ENCODE results near the gene COL6A2.

The COL6A2 gene

DNA sequence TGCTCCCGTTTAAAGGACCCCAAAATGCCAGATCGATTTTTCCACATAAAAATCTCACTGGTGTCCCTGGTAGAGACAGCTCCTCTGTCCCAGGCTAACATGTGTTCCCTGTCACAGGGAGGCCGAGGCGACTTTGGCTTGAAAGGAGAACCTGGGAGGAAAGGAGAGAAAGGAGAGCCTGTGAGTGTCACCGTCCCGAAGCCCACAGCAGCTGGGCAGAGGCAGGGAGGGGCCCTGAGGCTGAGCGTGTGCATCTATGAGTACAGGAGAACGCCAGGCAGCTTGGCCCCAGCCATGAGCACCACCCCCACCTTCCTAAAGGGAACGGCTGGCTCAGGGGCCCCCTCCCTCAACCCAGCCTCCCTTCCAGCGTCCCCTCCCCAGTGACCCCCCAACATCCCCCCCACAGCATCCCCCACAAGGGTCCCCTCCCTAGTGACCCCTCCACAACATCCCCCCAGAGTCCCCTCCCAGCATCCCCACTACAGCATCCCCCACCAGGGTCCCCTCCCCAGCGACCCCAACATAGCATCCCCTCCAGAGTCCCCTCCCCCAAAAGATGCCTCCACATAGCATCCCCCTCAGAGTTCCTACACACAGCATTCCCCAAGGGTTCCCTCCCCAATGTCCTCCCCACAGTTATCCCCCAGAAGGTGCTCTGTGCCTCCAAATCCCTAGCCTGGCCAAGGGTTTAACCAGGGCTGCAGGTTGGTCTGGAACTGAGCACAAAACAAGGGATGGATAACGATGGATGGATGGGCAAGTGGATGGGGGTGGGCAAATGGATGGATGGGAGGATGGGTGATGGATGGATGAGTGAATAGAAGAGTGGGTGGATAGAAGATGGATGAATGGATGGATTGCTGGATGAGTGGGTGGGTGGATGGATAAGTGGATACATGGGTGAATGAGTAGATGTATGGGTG is 25.1 kb downstream of the COL6A2 start:
- H3K36me3 ChIP-seq = peaks cover 6% of the 10 kb centered on the region; the same call in 1 of the 2 replicates
- no peak overlapping the region for H3K27ac ChIP-seq
- no peaks in the 10 kb centered on the region for H3K27me3 ChIP-seq
- no peak for TF ChIP-seq Cebpa-rat (IDR thresholded peaks at IDR 0.05)
- H3K4me1 ChIP-seq = peaks cover 67% of the 10 kb centered on the region
- H3K9ac ChIP-seq = no peak overlapping the region
- no peak overlapping the region for H3K4me2 ChIP-seq
- peaks cover 36% of the 10 kb centered on the region for H4K20me1 ChIP-seq
- no peak overlapping the region for H3K4me3 ChIP-seq
- no peaks in the 10 kb centered on the region for H3K9me3 ChIP-seq

DNA sequence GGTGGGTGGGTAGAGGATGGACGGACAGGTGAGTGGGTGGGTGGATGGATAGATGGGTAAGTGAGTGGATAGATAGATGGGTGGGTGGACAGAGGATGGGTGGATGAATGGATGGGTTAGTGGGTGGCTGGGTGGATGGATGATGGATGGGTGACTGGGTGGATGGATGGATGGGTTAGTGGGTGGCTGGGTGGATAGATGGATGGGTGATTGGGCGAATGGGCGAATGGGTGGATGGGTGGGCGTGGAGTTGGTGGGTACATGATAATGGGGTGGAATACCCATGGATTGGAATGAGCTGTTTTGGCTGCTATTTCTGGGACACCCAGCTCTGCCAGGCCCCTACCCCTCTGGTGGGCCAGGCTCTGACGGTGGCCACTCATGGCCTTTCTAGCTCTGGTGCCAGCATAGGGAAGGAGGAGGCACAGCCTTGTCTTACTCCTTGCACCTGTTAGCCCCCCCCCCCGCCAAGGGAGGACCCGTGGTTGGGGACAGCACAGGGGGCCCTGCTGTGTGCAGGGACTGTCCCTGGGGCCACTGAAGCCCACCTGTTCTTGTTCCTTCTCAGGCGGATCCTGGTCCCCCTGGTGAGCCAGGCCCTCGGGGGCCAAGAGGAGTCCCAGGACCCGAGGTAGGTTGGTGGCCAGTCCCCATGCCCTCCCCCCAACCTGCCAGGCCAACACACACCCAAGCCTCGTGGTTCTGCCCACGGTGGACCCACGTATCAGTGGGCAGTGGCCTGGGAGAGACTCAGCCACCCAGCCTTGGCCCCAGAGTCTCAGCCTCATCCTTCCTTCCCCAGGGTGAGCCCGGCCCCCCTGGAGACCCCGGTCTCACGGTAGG is 26.4 kb downstream of the COL6A2 start:
- Histone ChIP-seq H3K27me3 (0 out of 2 replicates have a peak, but pooled peaks cover 2% of the 10 kb centered on the region), H3K27ac (no peak overlapping the region)

DNA sequence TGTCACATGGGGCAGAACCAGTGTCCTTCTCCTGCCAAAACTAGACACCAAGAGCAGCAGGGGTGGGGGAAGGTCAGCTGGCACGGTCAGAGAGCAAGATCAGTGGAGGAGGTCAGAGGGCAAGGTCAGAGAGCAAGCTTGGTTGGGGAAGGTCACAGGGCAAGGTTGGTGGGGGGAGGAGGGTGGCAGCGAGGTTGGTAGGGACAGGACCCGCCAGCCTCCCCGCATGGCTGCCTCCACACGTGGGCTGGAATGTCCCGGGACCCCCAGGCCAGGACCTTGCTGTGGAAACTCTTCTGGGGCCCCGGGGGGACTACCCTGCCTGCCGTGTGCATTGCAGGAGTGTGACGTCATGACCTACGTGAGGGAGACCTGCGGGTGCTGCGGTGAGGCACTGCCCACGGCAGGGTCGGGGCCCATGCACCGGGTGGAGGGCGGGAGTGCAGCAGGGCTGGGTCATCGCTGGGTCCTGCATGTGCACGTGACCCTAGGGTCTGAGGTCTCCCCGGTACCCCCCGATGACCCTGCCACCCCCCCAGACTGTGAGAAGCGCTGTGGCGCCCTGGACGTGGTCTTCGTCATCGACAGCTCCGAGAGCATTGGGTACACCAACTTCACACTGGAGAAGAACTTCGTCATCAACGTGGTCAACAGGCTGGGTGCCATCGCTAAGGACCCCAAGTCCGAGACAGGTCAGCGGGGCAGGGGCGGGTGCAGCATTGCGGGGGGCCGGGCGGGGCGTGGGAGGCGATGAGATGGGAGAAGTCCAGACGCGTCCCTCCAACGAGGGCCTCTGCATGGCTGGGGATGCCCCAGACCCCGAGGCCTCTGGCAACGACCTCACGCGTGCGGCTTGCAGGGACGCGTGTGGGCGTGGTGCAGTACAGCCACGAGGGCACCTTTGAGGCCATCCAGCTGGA is 27.3 kb downstream of the COL6A2 start:
- Histone ChIP-seq H3K27me3 (0 out of 2 replicates have a peak, but pooled peaks cover 2% of the 10 kb centered on the region), H3K36me3 (peaks cover 6% of the 10 kb centered on the region; the same call in 1 of the 2 replicates), H3K9ac (no peak overlapping the region), H3K27ac (no peak overlapping the region), H3K4me3 (no peak overlapping the region), H3K4me1 (peaks cover 54% of the 10 kb centered on the region), H4K20me1 (peaks cover 47% of the 10 kb centered on the region), H3K4me2 (peak overlapping the region; percentile 77), H3K9me3 (no peaks in the 10 kb centered on the region)
- no peak for TF ChIP-seq Cebpa-rat (IDR thresholded peaks at IDR 0.05)

More for the DNA sequence above, 26.4 kb downstream of the COL6A2 start:
- Histone ChIP-seq H3K4me3 (no peak overlapping the region), H3K4me1 (peaks cover 62% of the 10 kb centered on the region), H4K20me1 (peaks cover 40% of the 10 kb centered on the region), H3K9ac (no peak overlapping the region), H3K36me3 (peaks cover 6% of the 10 kb centered on the region; the same call in 1 of the 2 replicates), H3K9me3 (no peaks in the 10 kb centered on the region), H3K4me2 (peak overlapping the region; percentile 19; the same call in 1 of the 2 replicates)
- TF ChIP-seq Cebpa-rat (IDR thresholded peaks at IDR 0.05) = no peak

DNA sequence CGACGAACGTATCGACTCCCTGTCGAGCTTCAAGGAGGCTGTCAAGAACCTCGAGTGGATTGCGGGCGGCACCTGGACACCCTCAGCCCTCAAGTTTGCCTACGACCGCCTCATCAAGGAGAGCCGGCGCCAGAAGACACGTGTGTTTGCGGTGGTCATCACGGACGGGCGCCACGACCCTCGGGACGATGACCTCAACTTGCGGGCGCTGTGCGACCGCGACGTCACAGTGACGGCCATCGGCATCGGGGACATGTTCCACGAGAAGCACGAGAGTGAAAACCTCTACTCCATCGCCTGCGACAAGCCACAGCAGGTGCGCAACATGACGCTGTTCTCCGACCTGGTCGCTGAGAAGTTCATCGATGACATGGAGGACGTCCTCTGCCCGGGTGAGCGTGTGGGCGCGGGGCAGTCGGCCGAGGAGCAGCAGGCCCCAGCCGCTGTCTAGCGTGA is 28.0 kb downstream of the COL6A2 start:
- no peak overlapping the region for H3K27ac ChIP-seq
- peaks cover 47% of the 10 kb centered on the region for H3K4me1 ChIP-seq
- TF ChIP-seq Cebpa-rat (IDR thresholded peaks at IDR 0.05) = no peak
- peaks cover 52% of the 10 kb centered on the region for H4K20me1 ChIP-seq
- no peaks in the 10 kb centered on the region for H3K9me3 ChIP-seq
- 0 out of 2 replicates have a peak, but pooled peaks cover 2% of the 10 kb centered on the region for H3K27me3 ChIP-seq
- H3K4me2 ChIP-seq = peak overlapping the region; percentile 77
- no peak overlapping the region for H3K9ac ChIP-seq
- no peak overlapping the region for H3K4me3 ChIP-seq
- H3K36me3 ChIP-seq = peaks cover 6% of the 10 kb centered on the region; the same call in 1 of the 2 replicates

DNA sequence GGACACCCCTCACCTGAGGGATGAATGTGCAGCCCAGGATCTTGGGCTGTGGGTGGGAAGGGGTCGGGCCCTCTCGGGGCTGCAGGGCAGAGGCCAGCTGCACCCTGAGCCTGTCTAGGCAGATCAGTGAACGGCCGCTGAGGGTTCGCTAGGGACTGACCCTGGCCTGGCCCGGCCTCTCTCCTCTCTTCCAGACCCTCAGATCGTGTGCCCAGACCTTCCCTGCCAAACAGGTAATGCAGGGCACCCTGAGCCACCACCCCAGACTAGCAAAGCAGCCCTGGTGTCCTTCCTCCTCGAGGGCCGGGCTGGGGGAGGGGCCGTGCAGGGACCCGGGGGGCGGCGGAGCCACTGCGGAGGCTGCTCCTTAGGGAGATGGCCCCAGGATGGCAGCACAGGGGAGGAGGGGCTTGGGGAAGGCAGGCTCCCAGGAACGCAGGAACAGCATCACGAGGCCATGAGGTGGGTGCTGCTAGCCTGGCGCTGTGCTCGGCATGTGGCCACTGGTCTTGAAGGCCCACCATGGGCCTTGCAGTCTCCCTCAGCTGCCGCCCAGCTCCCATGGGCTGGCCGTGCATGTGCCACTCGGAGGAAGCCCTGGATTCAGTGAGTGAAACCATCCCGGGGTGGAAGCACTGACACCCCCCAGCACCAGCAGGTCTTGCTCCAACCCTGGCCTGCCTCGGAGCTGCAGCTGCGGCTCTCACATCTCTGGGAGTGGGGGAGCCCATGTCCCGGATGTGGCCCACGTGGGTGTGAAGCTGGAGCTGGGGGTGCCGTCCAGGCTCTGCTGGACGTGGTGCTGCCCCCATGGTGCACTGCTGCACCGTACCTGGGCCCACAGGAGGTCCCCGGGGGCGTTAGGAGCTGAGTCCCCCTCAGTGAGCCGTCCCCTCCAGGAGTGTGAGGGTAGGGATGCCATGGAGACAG is 28.7 kb downstream of the COL6A2 start:
- Histone ChIP-seq H3K4me3 (no peak overlapping the region), H3K27ac (peak overlapping the region; percentile 30; the same call in 1 of the 2 replicates), H4K20me1 (peaks cover 55% of the 10 kb centered on the region), H3K36me3 (peaks cover under 1% of the 10 kb centered on the region; the same call in 1 of the 2 replicates), H3K9ac (no peak overlapping the region), H3K4me1 (peaks cover 46% of the 10 kb centered on the region), H3K4me2 (peak overlapping the region; percentile 77), H3K27me3 (0 out of 2 replicates have a peak, but pooled peaks cover 2% of the 10 kb centered on the region), H3K9me3 (no peaks in the 10 kb centered on the region)
- TF ChIP-seq Cebpa-rat (IDR thresholded peaks at IDR 0.05) = no peak

DNA sequence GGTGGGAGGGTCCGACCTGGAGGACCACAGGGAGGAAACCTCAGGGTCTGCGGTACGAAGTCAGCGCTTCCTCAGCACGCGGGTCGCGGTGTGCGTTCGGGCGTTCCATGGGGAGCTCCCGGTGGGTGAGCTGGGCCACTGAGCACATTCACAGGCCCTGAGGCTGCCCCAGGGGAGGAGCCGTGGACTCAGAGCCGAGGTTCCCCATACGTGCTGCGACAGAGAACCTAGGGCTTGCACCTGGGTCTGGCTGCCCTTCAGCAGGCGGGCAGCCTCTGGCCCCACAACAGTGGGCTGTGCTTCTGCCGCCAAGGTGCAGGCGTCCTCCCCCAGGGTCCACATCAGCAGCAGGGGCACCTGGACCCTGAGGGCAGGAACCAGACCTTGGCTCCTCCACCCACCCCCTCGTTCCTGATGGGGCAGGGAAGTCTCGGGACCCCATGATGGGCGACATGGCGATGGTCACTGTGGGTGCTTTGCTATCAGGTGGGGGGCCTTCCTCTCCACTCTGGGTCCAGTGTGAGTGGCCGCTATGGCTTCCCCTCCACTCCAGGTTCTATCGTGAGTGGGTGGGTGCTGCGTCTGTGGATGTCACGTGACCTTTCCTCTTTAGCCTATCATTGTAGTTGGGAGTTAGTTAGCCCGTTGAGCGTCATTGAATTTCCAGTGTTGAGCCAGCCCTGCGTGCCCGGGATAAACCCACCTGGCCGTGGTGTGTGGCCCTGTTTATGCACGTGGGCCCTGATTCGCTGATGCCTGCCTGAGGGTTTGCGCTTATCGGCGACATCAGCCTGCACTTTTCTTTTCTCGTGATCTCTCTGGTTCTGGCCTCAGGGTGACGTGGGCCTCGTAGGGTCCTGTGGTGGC is 29.6 kb downstream of the COL6A2 start:
- peaks cover 46% of the 10 kb centered on the region for H3K4me1 ChIP-seq
- no peak for TF ChIP-seq Cebpa-rat (IDR thresholded peaks at IDR 0.05)
- H3K27ac ChIP-seq = no peak overlapping the region
- peaks cover 50% of the 10 kb centered on the region for H4K20me1 ChIP-seq
- no peak overlapping the region for H3K4me3 ChIP-seq
- H3K27me3 ChIP-seq = 0 out of 2 replicates have a peak, but pooled peaks cover 2% of the 10 kb centered on the region
- no peaks in the 10 kb centered on the region for H3K36me3 ChIP-seq
- no peaks in the 10 kb centered on the region for H3K9me3 ChIP-seq
- no peak overlapping the region for H3K9ac ChIP-seq
- peak overlapping the region; percentile 77 for H3K4me2 ChIP-seq

DNA sequence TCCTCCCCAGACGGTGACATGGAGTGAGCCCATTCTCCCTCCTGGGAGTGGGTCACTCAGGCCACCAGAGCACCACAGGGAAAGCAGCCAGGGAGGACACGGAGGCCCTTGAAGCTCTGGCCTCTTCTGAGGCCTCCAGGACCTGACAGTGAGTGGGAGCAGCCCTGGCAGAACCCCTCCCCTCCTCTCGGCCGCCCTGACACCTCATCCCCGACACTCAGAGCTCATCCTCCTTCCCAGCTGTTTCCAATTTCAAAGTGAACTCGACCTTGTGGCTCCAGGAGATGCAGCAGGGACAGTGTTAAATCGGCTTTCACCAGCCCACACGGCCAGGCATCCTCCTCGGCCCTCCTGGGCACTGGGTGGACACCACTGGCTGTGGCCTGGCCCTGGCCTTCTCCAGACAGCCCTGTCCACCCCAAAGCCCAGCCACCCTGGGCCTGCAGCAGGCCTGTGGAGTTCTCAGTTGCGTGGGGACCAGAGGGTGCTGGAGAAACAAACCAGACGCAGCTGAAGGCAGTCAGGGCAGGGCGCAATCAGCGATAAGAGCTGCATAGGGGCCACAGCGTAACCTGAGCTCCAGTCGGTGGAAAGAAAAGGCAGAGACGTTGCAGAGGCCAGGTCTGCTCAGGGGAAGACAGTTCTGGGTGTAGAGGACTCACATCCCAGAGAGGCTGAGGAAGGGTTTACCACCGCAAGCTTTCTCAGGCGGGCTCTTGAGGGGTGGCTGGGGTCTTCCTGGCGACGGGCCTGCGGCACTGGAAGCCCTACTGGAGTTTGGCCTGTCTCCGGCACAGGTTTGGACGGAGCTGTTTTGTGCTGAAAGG is 30.4 kb downstream of the COL6A2 start:
- peaks cover 46% of the 10 kb centered on the region for H3K4me1 ChIP-seq

More for the DNA sequence above, 30.4 kb downstream of the COL6A2 start:
- H4K20me1 ChIP-seq = peaks cover 49% of the 10 kb centered on the region
- H3K9ac ChIP-seq = no peak overlapping the region
- H3K9me3 ChIP-seq = no peaks in the 10 kb centered on the region
- no peak overlapping the region for H3K27ac ChIP-seq
- no peaks in the 10 kb centered on the region for H3K36me3 ChIP-seq
- H3K4me2 ChIP-seq = peak overlapping the region; percentile 77
- no peak overlapping the region for H3K4me3 ChIP-seq
- 0 out of 2 replicates have a peak, but pooled peaks cover 2% of the 10 kb centered on the region for H3K27me3 ChIP-seq
- TF ChIP-seq Cebpa-rat (IDR thresholded peaks at IDR 0.05) = no peak

All from BLaER1 (cell line).